HEK293T (cell line): ENCODE results near the gene ZMIZ1.

ENCODE experiments used
- CTCF ChIA-PET: fragments of 350-600 bp; formaldehyde crosslinking; extraction: SDS; loops from one replicate; lab custom pipeline; 2021; ENCODE audit warnings: antibody characterized with exemption, inconsistent platforms; lab: Yijun Ruan, JAX
- POLR2A ChIA-PET: fragments of 350-600 bp; formaldehyde crosslinking; extraction: SDS; loops from one replicate; lab custom pipeline; 2020; ENCODE audit warnings: antibody characterized with exemption, inconsistent platforms; lab: Yijun Ruan, JAX
- DNase-seq: peaks from one replicate; pipeline ENCODE4 v3.0.0; 2012; ENCODE audit warnings: mixed read lengths; ENCODE audit errors: extremely low spot score
- ARNT ChIP-seq: fragments of 450-650 bp; IDR thresholded peaks from 2 replicates; pipeline ENCODE4 v1.6.1; 2017; ENCODE audit warnings: mild to moderate bottlenecking
- BHLHE40 ChIP-seq: fragments of 450-650 bp; IDR thresholded peaks from 2 replicates; pipeline ENCODE4 v1.6.1; 2016; ENCODE audit warnings: mild to moderate bottlenecking, moderate library complexity, borderline replicate concordance
- CTBP1 ChIP-seq: fragments of 450-650 bp; IDR thresholded peaks from 2 replicates; pipeline ENCODE4 v1.6.1; 2016; ENCODE audit warnings: borderline replicate concordance
- ELF4 ChIP-seq: fragments of 450-650 bp; IDR thresholded peaks from 2 replicates; pipeline ENCODE4 v1.6.1; 2017; ENCODE audit warnings: antibody characterized with exemption
- FOXA1 ChIP-seq: fragments of 450-650 bp; IDR thresholded peaks from 2 replicates; pipeline ENCODE4 v1.6.1; 2016; ENCODE audit warnings: mild to moderate bottlenecking
- FOXK2 ChIP-seq: fragments of 450-650 bp; IDR thresholded peaks from 2 replicates; pipeline ENCODE4 v1.6.1; 2016; ENCODE audit warnings: mild to moderate bottlenecking
- FOXM1 ChIP-seq: fragments of 450-650 bp; IDR thresholded peaks from 2 replicates; pipeline ENCODE4 v1.6.1; 2017; ENCODE audit warnings: mild to moderate bottlenecking, borderline replicate concordance
- HDGF ChIP-seq: fragments of 450-650 bp; IDR thresholded peaks from 2 replicates; pipeline ENCODE4 v1.6.1; 2017; ENCODE audit warnings: antibody characterized with exemption, borderline replicate concordance
- L3MBTL2 ChIP-seq: fragments of 450-650 bp; conservative IDR thresholded peaks from 2 replicates; pipeline ENCODE4 v1.6.1; 2016; ENCODE audit warnings: mild to moderate bottlenecking
- LEF1 ChIP-seq: fragments of 450-650 bp; IDR thresholded peaks from 2 replicates; pipeline ENCODE4 v1.6.1; 2017; ENCODE audit warnings: mild to moderate bottlenecking, borderline replicate concordance
- NFRKB ChIP-seq: fragments of 450-650 bp; IDR thresholded peaks from 2 replicates; pipeline ENCODE4 v1.6.1; 2016; ENCODE audit warnings: mild to moderate bottlenecking, moderate library complexity
- PKNOX1 ChIP-seq: fragments of 450-650 bp; IDR thresholded peaks from 2 replicates; pipeline ENCODE4 v1.6.1; 2016
- SP1 ChIP-seq: fragments of 450-650 bp; IDR thresholded peaks from 2 replicates; pipeline ENCODE4 v1.6.1; 2017
- SUZ12 ChIP-seq: fragments of 450-650 bp; IDR thresholded peaks from 2 replicates; pipeline ENCODE4 v1.6.1; 2016; ENCODE audit warnings: mild to moderate bottlenecking
- TARDBP ChIP-seq: fragments of 450-650 bp; IDR thresholded peaks from 2 replicates; pipeline ENCODE4 v1.6.1; 2016
- ZNF384 ChIP-seq: fragments of 450-650 bp; IDR thresholded peaks from 2 replicates; pipeline ENCODE4 v1.6.1; 2016

Gene ZMIZ1

GRCh38 chr10:79055100-79055782 lies 13.5 kb upstream of the ZMIZ1 start:
- POLR2A ChIA-PET: no interaction called here
- CTCF ChIA-PET: interaction anchor here (0.6 kb wide), 1 partner anchor 86 kb away, joined by 3 read pairs; no protein-coding TSS in a partner anchor
- DNase-seq: no peak
- TF ChIP-seq PKNOX1 (no peak), SUZ12 (no peak), TARDBP (no peak), ARNT (no peak), BHLHE40 (no peak), HDGF (no peak), FOXA1 (no peak), ELF4 (no peak), LEF1 (no peak), ZNF384 (no peak), FOXK2 (no peak), L3MBTL2 (no peak), CTBP1 (no peak)

GRCh38 chr10:79055892-79056291 lies 12.9 kb upstream of the ZMIZ1 start:
- POLR2A ChIA-PET: no interaction called here
- DNase-seq: no peak
- no peak for TF ChIP-seq SUZ12
- no peak for TF ChIP-seq ZNF384
- no peak for TF ChIP-seq SP1
- TF ChIP-seq ARNT: no peak
- TF ChIP-seq NFRKB: no peak
- CTCF ChIA-PET: interaction anchor here (0.6 kb wide), 1 partner anchor 87 kb away, joined by 3 read pairs; no protein-coding TSS in a partner anchor

GRCh38 chr10:79056361-79056735 lies 12.4 kb upstream of the ZMIZ1 start:
- POLR2A ChIA-PET: no interaction called here
- CTCF ChIA-PET: no interaction called here
- DNase-seq: no peak
- TF ChIP-seq HDGF: no peak
- TF ChIP-seq BHLHE40: no peak
- TF ChIP-seq FOXK2: no peak
- no peak for TF ChIP-seq LEF1
- TF ChIP-seq ARNT: no peak
- TF ChIP-seq ELF4: no peak
- no peak for TF ChIP-seq CTBP1
- no peak for TF ChIP-seq L3MBTL2
- TF ChIP-seq FOXM1: no peak
- no peak for TF ChIP-seq SUZ12

- CTCF ChIA-PET: no interaction called here
- DNase-seq: no peak
- POLR2A ChIA-PET: no interaction called here
- no peak for TF ChIP-seq FOXK2
- TF ChIP-seq ARNT: no peak
- TF ChIP-seq FOXM1: no peak
- no peak for TF ChIP-seq PKNOX1
- no peak for TF ChIP-seq LEF1
- no peak for TF ChIP-seq NFRKB
- no peak for TF ChIP-seq FOXA1
- no peak for TF ChIP-seq ZNF384
Measured at GRCh38 chr10:79056736-79057391, 11.9 kb upstream of the ZMIZ1 start.

- TF ChIP-seq FOXM1 (no peak), SUZ12 (no peak), FOXK2 (no peak), PKNOX1 (no peak), FOXA1 (no peak), BHLHE40 (no peak), LEF1 (no peak), CTBP1 (no peak), HDGF (no peak)
- CTCF ChIA-PET: no interaction called here
- POLR2A ChIA-PET: no interaction called here
- no peak for DNase-seq
Measured at GRCh38 chr10:79057481-79058275, 11.1 kb upstream of the ZMIZ1 start.
